AG09309 (cell line): ENCODE data around the gene ITM2B.

Experiments
- DNase-seq: peaks from one replicate; pipeline ENCODE4 v3.0.0-alpha.2; 2010; ENCODE audit warnings: low read depth
- H3K4me3 ChIP-seq: 2 replicates; pipeline ENCODE4 v1.5.1; 2011; ENCODE audit warnings: mild to moderate bottlenecking, low read depth, low read length, moderate library complexity; ENCODE audit not compliant: control insufficient read depth
- CTCF ChIP-seq: IDR thresholded peaks from 2 replicates; pipeline ENCODE4 v1.5.1; 2011; ENCODE audit warnings: mild to moderate bottlenecking, low read depth, low read length, inconsistent platforms; ENCODE audit not compliant: insufficient read depth, control insufficient read depth; ENCODE audit errors: missing control alignments

The ITM2B gene

GRCh38 chr13:48230541-48230940 is 2.5 kb upstream of the ITM2B start:
- TF ChIP-seq CTCF, result no peak
- no peak for DNase-seq
- no peak overlapping the region for H3K4me3 ChIP-seq

- no peak for DNase-seq
- TF ChIP-seq CTCF, result no peak
- no peak overlapping the region for H3K4me3 ChIP-seq
These were observed 1.9 kb upstream of the ITM2B start for GRCh38 chr13:48231080-48231479.

- TF ChIP-seq CTCF, result no peak
- H3K4me3 ChIP-seq, result no peak overlapping the region
- DNase-seq, result no peak
These were observed 1.1 kb upstream of the ITM2B start for GRCh38 chr13:48231933-48232332.

GRCh38 chr13:48232420-48233045 is 473 bp upstream of the ITM2B start:
- H3K4me3 ChIP-seq, result peak overlapping the region; percentile 90
- no peak for DNase-seq
- TF ChIP-seq CTCF, result no peak

- DNase-seq, result no peak
- H3K4me3 ChIP-seq, result peak overlapping the region; percentile 90
These were observed 983 bp downstream of the ITM2B start for GRCh38 chr13:48233889-48234488.

GRCh38 chr13:48234566-48235340 is 1.7 kb downstream of the ITM2B start:
- no peak for DNase-seq
- peak overlapping the region; percentile 90 for H3K4me3 ChIP-seq
- no peak for TF ChIP-seq CTCF

More at GRCh38 chr13:48233889-48234488, 983 bp downstream of the ITM2B start:
- no peak for TF ChIP-seq CTCF
